B cell (primary cell): Measurements from ENCODE around the gene LRIG3.

ENCODE experiments used
- CTCF ChIP-seq: fragments of 200-600 bp; IDR thresholded peaks from one replicate; pipeline ENCODE4 v1.8.0; 2022; ENCODE audit warnings: antibody characterized with exemption, mild to moderate bottlenecking
- EZH2 ChIP-seq: IDR thresholded peaks from 2 replicates; pipeline ENCODE4 v1.6.1; 2012; ENCODE audit warnings: borderline replicate concordance, low read depth, mild to moderate bottlenecking, moderate library complexity, low read length; ENCODE audit not compliant: insufficient read depth, poor library complexity, severe bottlenecking

DNA sequence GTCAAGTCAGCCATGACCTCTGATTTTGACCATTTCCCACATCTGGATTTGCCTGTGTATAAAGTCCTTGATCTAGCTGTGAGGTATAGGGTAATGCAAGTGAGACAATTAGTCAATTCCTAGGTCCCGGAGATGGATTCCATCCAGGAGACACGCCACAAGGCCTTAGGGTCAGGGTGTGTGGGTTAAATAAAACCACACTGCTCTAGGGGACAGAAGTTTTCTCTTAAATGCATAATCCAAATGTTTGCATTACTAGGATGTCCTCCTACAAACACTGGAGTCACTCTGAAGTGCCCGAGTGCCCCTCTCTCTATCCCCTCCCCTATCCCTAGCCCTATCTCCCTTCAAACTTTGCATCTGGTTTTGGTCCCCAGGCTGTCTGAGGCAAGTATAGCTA, 26.8 kb downstream of the LRIG3 start:
- TF ChIP-seq CTCF (no peak), EZH2 (no peak)
